GM18907 (cell line): ENCODE data around the gene RBM34.
"Not testable (repeated sequence)": the region's sequence is repeated elsewhere in the genome, so short reads cannot be mapped to it uniquely, and the experiment has no call there.

Source experiments
- ATAC-seq: cut with Tn5 transposase; IDR thresholded peaks from one replicate; pipeline ENCODE4 v1.9.1; 2021; ENCODE audit warnings: mild to moderate bottlenecking, moderate library complexity; ENCODE audit not compliant: unreplicated experiment

The RBM34 gene

GRCh38 chr1:235093013-235093695, 67.9 kb downstream of the RBM34 start:
- no peak for ATAC-seq

- ATAC-seq: not testable (repeated sequence)
Observed at GRCh38 chr1:235092415-235092814, 68.6 kb downstream of the RBM34 start.

GRCh38 chr1:235092045-235092406, 69.0 kb downstream of the RBM34 start:
- ATAC-seq: not testable (repeated sequence)

GRCh38 chr1:235091319-235092044, 69.6 kb downstream of the RBM34 start:
- ATAC-seq: not testable (repeated sequence)

- ATAC-seq: no peak
Observed at GRCh38 chr1:235090406-235091069, 70.5 kb downstream of the RBM34 start.

- no peak for ATAC-seq
Observed at GRCh38 chr1:235088907-235089306, 72.1 kb downstream of the RBM34 start.

GRCh38 chr1:235088430-235088829, 72.6 kb downstream of the RBM34 start:
- ATAC-seq: no peak

- ATAC-seq: no peak
Observed at GRCh38 chr1:235087906-235088305, 73.1 kb downstream of the RBM34 start.

- not testable (repeated sequence) for ATAC-seq
Observed at GRCh38 chr1:235085411-235086117, 75.5 kb downstream of the RBM34 start.
